HG03439 (cell line): ENCODE data around the gene GARIN6.
"Not testable (repeated sequence)": the region's sequence is repeated elsewhere in the genome, so short reads cannot be mapped to it uniquely, and the experiment has no call there.

ENCODE experiments used
- ATAC-seq: cut with Tn5 transposase; IDR thresholded peaks from one replicate; pipeline ENCODE4 v1.9.1; 2021; ENCODE audit warnings: mild to moderate bottlenecking, moderate library complexity; ENCODE audit not compliant: unreplicated experiment

Gene GARIN6

GRCh38 chr12:99647453-99647852, at the start of gene GARIN6:
TSS of gene GARIN6 (plus strand) at chr12:99647753. CDS start at chr12:99648175, 422 bp downstream.
- ATAC-seq = no peak

GRCh38 chr12:99598785-99599184, 48.8 kb upstream of the GARIN6 start:
- ATAC-seq = no peak

- ATAC-seq = no peak
Measured at GRCh38 chr12:99600388-99600787, 47.2 kb upstream of the GARIN6 start.

DNA sequence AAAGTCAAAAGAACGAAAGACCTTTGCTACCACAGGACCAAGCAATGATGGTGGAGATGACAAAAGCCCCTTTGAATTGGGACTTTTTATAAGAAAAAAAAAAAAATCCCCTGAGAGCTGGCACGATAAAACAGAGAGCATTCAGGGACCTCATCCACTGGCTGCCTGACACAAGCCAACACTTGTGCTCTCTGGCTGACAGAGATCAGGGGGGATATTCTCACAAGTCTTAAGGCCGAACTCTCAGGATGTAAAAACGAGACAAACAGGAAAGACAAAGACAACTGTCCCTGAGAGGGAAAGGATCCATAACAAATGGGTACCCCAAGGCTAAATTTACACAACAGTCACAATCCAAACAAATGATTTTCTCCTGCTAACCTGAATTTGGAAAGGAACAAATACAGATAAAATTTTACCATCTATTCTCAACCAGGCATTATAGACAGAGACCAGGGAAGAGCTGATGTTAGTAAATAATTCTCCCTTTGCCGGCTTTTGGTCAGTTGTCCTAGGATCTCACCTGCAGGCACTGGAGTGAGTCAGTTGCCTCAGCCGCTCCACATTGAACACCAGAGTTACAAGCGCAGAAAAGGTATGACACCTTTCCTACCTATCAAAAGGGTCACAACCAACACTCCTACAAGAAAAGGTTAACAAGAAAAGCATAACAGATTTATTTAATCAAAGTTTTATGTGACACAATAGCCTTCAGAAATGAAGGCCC, 37.9 kb upstream of the GARIN6 start:
- ATAC-seq = no peak

DNA sequence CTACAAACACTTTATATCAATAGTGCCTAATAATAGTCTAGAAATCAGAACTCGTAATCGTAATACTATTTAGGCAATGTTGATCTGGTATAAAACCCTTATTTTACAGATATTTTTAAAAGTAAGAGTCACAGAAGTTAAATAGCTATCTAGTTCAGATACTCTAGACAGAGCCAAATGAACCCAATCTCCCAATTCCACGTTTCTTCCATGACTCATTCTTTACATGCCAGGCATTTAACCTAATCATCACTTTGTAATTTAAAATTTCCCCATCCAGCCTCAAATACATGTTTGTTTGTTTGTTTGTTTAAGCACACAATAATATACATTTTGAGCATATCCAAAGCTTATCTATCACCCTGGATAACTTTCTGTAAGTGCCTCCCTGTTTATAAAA, 36.4 kb upstream of the GARIN6 start:
- ATAC-seq = no peak

- ATAC-seq = no peak
Measured at GRCh38 chr12:99611599-99611998, 36.0 kb upstream of the GARIN6 start.

- ATAC-seq = no peak
Measured at GRCh38 chr12:99618657-99619056, 28.9 kb upstream of the GARIN6 start.

- ATAC-seq = peak; percentile 95
Measured at GRCh38 chr12:99619389-99620158, 28.0 kb upstream of the GARIN6 start.

- no peak for ATAC-seq
Measured at GRCh38 chr12:99620159-99620479, 27.4 kb upstream of the GARIN6 start.

DNA sequence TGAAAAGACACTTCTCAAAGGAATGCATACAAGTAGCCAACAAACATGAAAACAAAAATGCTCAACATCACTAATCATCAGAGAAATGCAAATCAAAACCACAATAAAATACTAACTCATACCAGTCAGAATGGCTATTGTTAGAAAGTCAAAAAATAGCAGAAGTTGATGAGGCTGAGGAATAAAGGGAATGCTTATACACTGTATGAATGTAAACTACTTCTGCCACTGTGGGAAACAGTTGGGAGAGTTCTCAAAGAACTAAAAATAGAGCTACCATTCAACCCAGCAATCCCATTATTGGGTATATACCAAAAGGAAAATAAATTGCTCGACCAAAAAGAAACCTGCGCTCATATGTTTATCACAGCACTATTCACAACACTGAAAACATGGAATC, 23.0 kb upstream of the GARIN6 start:
- not testable (repeated sequence) for ATAC-seq

GRCh38 chr12:99627459-99627858, 20.1 kb upstream of the GARIN6 start:
- no peak for ATAC-seq

- ATAC-seq = no peak
Measured at GRCh38 chr12:99644629-99645028, 2.9 kb upstream of the GARIN6 start.

DNA sequence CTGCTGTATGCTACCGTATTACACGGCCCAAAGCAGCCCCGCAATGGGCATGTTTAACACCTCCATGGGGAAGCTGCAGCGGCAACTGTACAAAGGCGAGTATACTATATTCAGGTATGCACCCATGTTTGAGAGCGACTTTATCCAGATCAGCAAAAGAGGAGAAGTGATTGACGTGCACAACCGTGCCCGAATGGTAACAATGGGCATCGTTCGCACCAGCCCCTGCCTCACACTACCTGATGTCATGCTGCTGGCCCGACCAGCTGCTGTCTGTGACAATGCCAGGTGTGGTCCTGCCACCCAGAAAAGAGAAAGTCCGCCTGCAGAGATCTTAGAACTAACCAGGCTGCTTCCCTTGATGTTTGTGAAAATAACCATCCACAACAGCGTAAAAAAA, 630 bp downstream of the GARIN6 start:
- ATAC-seq = no peak

- ATAC-seq = no peak
Measured at GRCh38 chr12:99649551-99649950, 2.0 kb downstream of the GARIN6 start.

DNA sequence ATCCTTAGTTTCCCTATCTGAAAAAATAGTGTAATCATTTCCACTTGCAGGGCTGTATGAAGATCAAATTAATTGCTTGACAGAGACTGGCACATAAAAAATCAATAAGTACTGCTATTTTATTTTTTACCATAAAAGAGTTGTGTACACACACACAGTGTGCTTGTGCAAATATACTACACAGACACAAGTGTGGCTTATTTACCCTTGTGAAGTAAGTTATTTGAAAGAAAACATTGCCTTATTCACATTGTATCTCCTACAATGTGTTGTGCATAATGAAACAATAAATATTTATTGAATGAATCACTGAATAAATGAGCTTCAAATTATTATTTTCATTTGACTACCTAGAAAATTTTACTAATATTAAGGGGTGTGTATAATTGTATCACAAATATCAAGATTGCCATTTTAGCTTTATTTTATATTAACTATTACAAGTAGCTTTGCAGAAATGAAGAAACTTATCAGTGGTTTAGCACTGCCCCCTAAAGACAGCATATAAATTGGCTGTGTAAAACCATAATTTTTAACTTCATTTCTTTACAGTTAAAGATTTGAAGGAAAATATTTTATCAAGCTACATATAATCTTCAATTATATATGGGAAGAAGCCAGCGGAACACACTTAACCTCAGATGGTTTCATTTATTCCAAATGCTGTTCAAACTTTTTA, 11.3 kb downstream of the GARIN6 start:
- ATAC-seq = no peak

GRCh38 chr12:99670635-99671034, 23.1 kb downstream of the GARIN6 start:
- no peak for ATAC-seq

GRCh38 chr12:99680276-99680675, 32.7 kb downstream of the GARIN6 start:
- ATAC-seq = no peak

GRCh38 chr12:99686142-99686541, 38.6 kb downstream of the GARIN6 start:
- ATAC-seq = no peak

- ATAC-seq = no peak
Measured at GRCh38 chr12:99695050-99695449, 47.5 kb downstream of the GARIN6 start.
